Skeletal muscle tissue (tissue), 4 donors: ENCODE measurements around the gene IKBKE. TPM values are rescaled to one million over a fixed set of nuclear protein-coding genes. Genes with fewer than 3 reads are reported as not detected.
"Not testable (repeated sequence)": the region's sequence is repeated elsewhere in the genome, so short reads cannot be mapped to it uniquely, and the experiment has no call there.

Experiments
- H3K27ac ChIP-seq: one replicate; pipeline ENCODE4 v1.7.0; 2013; ENCODE audit warnings: mild to moderate bottlenecking, low read depth, low read length, inconsistent platforms
- H3K27me3 ChIP-seq, 3 donors: one replicate each; pipeline ENCODE4 v1.7.0; 2013; ENCODE audit warnings: low read length in 3 of 3; ENCODE audit not compliant: control insufficient read depth in 3 of 3, insufficient read depth in 3 of 3
- H3K36me3 ChIP-seq, 3 donors: one replicate each; pipeline ENCODE4 v1.7.0; 2013; ENCODE audit warnings: low read length in 3 of 3; ENCODE audit not compliant: control insufficient read depth in 3 of 3, insufficient read depth in 3 of 3
- H3K4me1 ChIP-seq, 3 donors: one replicate each; pipeline ENCODE4 v1.7.0; 2013; ENCODE audit warnings: low read length in 3 of 3, mild to moderate bottlenecking in 3 of 3; ENCODE audit not compliant: control insufficient read depth in 3 of 3, insufficient read depth in 3 of 3
- H3K4me3 ChIP-seq, 3 donors: one replicate each; pipeline ENCODE4 v1.7.0; 2013; ENCODE audit warnings: low read length in 3 of 3
- H3K9ac ChIP-seq, 3 donors: one replicate each; pipeline ENCODE4 v1.7.0; 2013; ENCODE audit warnings: low read length in 3 of 3, mild to moderate bottlenecking in 3 of 3, moderate library complexity in 2 of 3, low read depth in 1 of 3
- H3K9me3 ChIP-seq, 3 donors: one replicate each; pipeline ENCODE4 v1.7.0; 2013; ENCODE audit warnings: low read length in 3 of 3; ENCODE audit not compliant: control insufficient read depth in 3 of 3
- total RNA-seq: library from RNA; depleted of rRNA; stranded (reverse); fragments of >200 nt; gene quantifications from one replicate; pipeline ENCODE4 v1.2.3, GENCODE V29; 2014
- donor health status: Osteomylitis.

The IKBKE gene
- total RNA-seq, 1 donor from 2014 or later = 2.6 TPM

DNA sequence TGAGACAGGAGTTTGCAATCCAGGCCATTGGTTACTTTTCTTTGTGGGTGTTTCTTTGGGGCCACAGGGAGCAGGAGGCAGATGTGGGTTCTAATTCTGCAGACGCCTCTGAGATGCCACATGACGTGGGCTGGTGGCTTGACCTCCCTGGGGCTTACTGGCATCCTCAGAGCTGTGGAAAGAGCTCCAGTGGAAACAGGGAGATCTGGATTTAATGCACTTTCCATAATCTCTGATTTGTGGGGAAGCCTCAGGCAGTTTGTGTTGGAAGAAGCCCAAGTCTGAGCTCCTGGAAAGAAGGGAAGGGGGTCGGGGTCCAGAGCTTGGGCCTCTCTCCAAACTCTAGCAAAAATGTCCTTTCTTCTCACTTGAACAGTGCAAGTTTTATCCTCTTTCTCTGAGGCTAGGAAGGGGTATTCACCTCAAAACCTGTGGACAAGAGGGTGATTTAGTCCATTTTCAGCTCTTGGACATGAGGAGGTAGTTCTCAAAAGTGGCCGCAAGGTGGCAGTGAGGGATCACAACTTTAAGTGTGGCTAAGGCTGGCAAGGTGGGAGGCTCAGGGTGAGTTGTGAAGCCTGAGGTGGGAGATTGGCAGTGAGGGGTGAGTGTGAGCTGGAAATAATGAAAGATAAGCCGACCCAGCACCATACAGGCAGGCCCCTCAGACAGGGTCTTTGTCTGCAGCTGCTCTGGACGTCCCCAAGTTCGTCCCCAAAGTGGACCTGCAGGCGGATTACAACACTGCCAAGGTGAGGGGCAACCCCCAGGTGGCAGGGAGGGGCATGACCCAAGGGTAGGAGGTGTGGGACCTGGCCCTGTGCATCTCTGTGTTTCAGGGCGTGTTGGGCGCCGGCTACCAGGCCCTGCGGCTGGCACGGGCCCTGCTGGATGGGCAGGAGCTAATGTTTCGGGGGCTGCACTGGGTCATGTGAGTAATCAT is 9.2 kb downstream of the IKBKE start:
- Histone ChIP-seq H3K9me3 (no peaks in the 10 kb centered on the region), H3K4me1 (no peaks in the 10 kb centered on the region), H3K9ac (no peak overlapping the region), H3K4me3 (no peak overlapping the region), H3K27ac (no peak overlapping the region), H3K27me3 (no peaks in the 10 kb centered on the region), H3K36me3 (no peaks in the 10 kb centered on the region)

DNA sequence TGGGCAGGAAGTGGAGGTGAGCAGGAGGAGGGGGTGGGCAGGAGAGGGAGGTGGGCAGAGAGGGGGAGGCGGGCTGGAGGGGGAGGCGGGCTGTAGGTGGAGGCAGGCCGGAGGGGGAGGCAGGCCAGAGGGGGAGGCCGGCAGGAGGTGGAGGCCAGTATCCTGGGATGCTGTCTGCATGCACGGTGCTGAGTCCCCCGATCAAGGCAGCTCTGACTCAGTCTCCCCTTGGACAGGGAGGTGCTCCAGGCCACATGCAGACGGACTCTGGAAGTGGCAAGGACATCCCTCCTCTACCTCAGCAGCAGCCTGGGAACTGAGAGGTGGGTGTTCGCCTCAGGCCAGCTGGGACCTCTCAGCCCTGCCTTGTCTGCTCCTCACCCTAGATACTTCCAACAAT is 9.9 kb downstream of the IKBKE start:
- Histone ChIP-seq H3K36me3 (no peaks in the 10 kb centered on the region), H3K9me3 (no peaks in the 10 kb centered on the region), H3K27me3 (no peaks in the 10 kb centered on the region), H3K4me3 (no peak overlapping the region), H3K9ac (no peak overlapping the region), H3K27ac (no peak overlapping the region), H3K4me1 (no peaks in the 10 kb centered on the region)

DNA sequence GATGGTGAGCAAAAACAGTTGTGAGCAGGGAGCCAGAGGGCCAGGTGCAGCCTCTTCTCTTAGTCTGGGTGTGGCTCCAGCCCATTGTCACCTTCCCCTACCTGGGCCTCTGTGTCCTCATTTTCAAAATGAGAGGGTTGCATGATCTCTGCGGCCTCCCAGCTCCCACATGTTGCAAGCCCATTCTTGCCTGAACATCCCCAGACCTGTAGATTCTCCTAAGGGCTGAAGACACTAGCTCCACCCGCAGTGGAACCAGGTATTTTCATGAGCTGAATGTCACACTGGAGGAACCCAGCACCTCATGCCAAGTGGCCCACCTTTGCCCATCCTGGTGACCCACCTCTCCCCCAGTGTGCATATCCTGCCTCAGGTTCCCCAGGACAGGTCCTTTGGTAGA is 12.3 kb downstream of the IKBKE start:
- Histone ChIP-seq H3K9me3 (no peaks in the 10 kb centered on the region), H3K27ac (no peak overlapping the region), H3K27me3 (no peaks in the 10 kb centered on the region), H3K36me3 (no peaks in the 10 kb centered on the region), H3K4me1 (peaks cover 0 to 4% (median 0%) of the 10 kb centered on the region in 3 donors), H3K4me3 (no peak overlapping the region), H3K9ac (no peak overlapping the region)

DNA sequence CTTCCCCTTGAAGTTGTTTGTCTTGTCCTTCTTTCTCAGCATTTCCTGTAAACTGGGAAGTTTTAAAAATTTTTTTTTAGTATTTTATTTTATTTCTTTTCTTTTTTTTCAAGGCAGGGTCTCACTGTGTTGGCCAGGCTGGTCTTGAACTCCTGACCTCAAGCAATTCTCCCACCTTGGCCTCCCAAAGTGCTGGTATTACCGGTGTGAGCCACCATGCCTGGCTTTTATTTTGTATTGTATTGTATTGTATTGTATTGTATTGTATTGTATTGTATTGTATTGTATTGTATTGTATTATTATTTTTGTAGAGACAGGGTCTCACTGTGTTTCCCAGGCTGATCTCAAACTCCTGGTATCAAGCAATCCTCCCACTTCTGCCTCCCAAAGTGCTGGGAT is 13.6 kb downstream of the IKBKE start:
- H3K27me3 ChIP-seq, H3K9ac ChIP-seq, H3K4me1 ChIP-seq, H3K36me3 ChIP-seq, H3K9me3 ChIP-seq, H3K27ac ChIP-seq, H3K4me3 ChIP-seq: not testable (repeated sequence)

DNA sequence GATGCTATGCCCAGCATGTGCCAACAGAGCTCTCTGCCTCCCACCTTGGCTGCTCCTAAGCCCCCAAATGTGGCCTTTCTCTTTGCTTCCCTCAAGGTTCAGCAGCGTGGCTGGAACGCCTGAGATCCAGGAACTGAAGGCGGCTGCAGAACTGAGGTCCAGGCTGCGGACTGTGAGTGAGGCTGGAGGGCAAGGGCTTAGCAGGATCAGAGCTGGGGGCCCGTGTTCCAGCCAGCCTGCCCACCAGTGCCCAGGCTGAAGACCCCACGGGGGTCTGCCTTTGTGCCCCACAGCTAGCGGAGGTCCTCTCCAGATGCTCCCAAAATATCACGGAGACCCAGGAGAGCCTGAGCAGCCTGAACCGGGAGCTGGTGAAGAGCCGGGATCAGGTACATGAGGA is 14.6 kb downstream of the IKBKE start:
- no peaks in the 10 kb centered on the region for H3K27me3 ChIP-seq
- no peaks in the 10 kb centered on the region for H3K36me3 ChIP-seq
- no peak overlapping the region for H3K4me3 ChIP-seq
- no peaks in the 10 kb centered on the region for H3K9me3 ChIP-seq
- H3K27ac ChIP-seq = no peak overlapping the region
- no peak overlapping the region for H3K9ac ChIP-seq
- peaks cover 0 to 5% (median 0%) of the 10 kb centered on the region in 3 donors for H3K4me1 ChIP-seq

DNA sequence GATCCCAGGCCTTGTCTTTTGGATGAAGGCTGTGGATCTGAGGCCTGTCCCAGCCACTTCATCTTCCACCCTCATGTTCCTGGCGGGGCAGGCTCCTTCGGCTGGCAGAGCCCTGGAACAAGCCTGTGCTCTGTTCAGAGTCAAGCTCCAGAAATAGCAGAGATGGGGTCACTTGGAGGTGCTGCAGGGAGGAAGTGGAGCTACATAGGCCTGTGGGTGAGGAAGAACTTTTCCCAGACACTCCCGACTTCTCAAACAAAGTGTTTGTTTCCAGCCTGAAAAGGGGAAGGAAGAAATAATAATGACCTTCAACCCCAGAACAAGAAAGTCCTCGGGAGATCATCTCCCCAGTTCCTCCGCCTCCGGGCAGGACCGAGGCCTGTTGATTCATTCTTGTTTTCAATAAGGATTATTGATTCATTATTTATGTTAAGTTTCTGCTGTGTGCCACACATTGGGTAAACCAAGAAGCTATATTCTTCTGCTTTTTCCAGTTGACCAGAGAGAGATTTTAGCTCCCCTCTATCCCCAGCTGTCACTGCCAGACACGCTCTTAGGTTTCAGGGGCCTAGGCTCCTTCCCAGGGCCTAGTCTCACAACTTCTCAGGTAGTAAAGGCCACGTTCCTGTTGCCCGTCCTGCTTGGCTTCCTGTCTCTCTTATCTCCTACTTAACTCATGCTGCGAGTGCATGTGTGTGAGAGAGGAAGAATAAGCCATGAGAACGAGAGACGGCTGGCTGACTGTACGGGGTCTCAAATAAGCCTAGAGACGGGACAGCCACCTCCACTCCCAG is 16.9 kb downstream of the IKBKE start:
- Histone ChIP-seq H3K4me3 (no peak overlapping the region), H3K9ac (peak overlapping the region in 1 of 3 donors; percentile 25), H3K27ac (no peak overlapping the region), H3K27me3 (no peaks in the 10 kb centered on the region), H3K4me1 (peaks cover 0 to 8% (median 0%) of the 10 kb centered on the region in 3 donors), H3K9me3 (no peaks in the 10 kb centered on the region), H3K36me3 (no peaks in the 10 kb centered on the region)

DNA sequence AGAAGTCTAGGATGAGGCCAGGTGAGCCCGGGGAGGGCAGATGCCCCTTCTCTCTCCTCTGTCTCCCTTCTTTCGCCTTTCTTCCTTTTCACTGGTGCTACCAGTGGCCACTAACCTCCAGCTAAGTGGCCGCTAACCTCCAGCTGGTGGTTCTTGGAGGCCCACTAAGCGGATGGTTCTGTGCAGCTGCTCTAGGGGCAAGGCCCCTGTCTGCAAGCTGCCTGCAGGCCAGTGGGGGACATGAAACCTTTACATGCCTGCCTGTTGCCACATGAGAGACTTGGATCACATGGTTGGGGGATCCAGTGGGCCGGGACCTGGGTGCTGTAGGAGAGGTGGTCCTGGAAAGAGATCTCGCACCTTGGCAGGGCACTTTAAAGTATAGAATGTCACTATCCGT is 17.7 kb downstream of the IKBKE start:
- Histone ChIP-seq H3K27ac (no peak overlapping the region), H3K4me3 (no peak overlapping the region), H3K4me1 (peaks cover 0 to 8% (median 0%) of the 10 kb centered on the region in 3 donors), H3K36me3 (no peaks in the 10 kb centered on the region), H3K9me3 (no peaks in the 10 kb centered on the region), H3K27me3 (no peaks in the 10 kb centered on the region), H3K9ac (no peak overlapping the region)

DNA sequence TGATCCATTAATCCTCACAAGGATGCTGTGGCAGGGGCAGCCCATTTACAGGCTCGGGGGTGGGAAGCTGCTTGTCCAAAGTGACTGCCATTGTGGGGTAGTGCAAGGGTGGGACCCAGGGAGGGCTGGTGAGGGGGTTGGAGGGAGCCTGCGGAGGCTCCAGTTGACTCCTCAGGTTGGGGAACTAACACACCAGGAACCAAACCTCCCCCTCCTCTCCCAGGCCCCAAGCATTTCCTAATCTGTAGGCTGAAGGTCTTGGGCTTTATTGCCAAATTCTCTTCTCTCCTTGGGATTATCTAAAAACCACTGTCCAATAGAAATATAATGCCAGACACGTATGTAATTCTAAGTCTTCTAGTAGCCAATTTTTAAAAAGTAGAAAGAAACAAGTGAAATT is 18.2 kb downstream of the IKBKE start:
- no peak overlapping the region for H3K9ac ChIP-seq
- no peak overlapping the region for H3K4me3 ChIP-seq
- no peaks in the 10 kb centered on the region for H3K27me3 ChIP-seq
- peaks cover 0 to 8% (median 0%) of the 10 kb centered on the region in 3 donors for H3K4me1 ChIP-seq
- H3K27ac ChIP-seq = no peak overlapping the region
- H3K36me3 ChIP-seq = no peaks in the 10 kb centered on the region
- no peaks in the 10 kb centered on the region for H3K9me3 ChIP-seq

DNA sequence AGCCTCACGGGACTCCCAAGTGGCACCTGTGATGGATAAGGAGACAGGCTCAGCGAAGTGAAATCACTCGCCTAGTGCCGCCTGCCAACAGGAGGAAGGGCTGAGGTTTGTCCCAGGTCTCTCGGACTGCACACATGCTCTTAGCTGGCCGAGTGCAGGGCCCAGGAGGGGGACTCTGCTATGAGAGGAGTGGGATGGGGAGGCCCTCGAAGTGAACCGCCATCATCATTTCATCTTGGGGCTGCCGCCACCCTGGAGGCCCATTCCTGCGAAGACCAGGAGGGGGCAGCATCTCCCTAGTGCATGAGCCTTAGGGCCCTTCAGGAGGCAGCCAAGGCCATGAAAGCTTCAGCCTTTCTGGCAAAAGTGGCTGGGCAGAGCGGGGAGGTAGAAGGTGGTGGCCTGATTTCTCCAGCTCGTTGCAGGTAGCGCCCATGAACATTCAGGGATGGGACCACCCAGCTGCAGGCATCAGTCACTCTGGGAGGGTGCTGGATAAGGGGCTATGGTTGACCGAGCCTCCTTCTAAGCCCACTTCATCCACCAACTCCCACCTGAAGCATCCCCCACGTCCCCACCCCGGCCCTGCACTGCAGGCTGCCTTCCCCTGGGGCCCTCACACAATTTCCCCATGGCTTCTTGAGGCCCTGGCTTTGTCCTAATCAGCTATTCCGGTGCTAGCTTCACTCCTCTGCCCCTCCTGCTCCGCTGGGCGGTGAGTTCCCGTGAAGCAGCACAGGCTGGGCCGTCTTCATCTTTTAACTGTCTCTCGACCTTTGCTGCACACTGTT is 19.9 kb downstream of the IKBKE start:
- no peak overlapping the region for H3K4me3 ChIP-seq
- H3K36me3 ChIP-seq = no peaks in the 10 kb centered on the region
- peaks cover 3 to 10% (median 3%) of the 10 kb centered on the region in 3 donors for H3K4me1 ChIP-seq
- H3K9me3 ChIP-seq = no peaks in the 10 kb centered on the region
- no peak overlapping the region for H3K27ac ChIP-seq
- H3K27me3 ChIP-seq = no peaks in the 10 kb centered on the region
- no peak overlapping the region for H3K9ac ChIP-seq
